GM13976 (cell line): ENCODE data around the gene TTYH1.

ENCODE experiments used
- DNase-seq: peaks from one replicate; pipeline ENCODE4 v3.0.0; 2012; ENCODE audit warnings: low spot score
- CTCF ChIP-seq: IDR thresholded peaks from 2 replicates; pipeline ENCODE4 v1.5.1; 2012; ENCODE audit warnings: borderline replicate concordance, mild to moderate bottlenecking; ENCODE audit not compliant: insufficient read depth; ENCODE audit errors: extremely low read depth, missing control alignments, control extremely low read depth
- in situ Hi-C: fragments of 300-500 bp; cut with MboI; formaldehyde crosslinking; loops from one replicate; pipeline ENCODE4 v1.12.0; 2022; ENCODE audit warnings: low sequenced_read_pairs, mixed read lengths, inconsistent platforms; ENCODE audit not compliant: unreplicated experiment

TTYH1 gene

GRCh38 chr19:54482889-54483288, 67.6 kb downstream of the TTYH1 start:
- DNase-seq: no peak
- in situ Hi-C loops: loop anchor here (25.0 kb wide), 2 partner anchors 179 to 429 kb away; partner anchors contain the start of genes LILRB4 and NCR1
- no peak for TF ChIP-seq CTCF

GRCh38 chr19:54484451-54484850, 69.2 kb downstream of the TTYH1 start:
- in situ Hi-C loops: loop anchor here (25.0 kb wide), 2 partner anchors 178 to 428 kb away; partner anchors contain the start of genes LILRB4 and NCR1
- no peak for TF ChIP-seq CTCF
- DNase-seq: no peak

GRCh38 chr19:54485851-54486250, 70.6 kb downstream of the TTYH1 start:
- DNase-seq: no peak
- in situ Hi-C loops: loop anchor here (25.0 kb wide), 2 partner anchors 176 to 426 kb away; partner anchors contain the start of genes LILRB4 and NCR1
- TF ChIP-seq CTCF: no peak
